Endodermal cell (in vitro differentiated cells): ENCODE data around the gene OXSR1. TPM values are rescaled to one million over a fixed set of nuclear protein-coding genes. Genes with fewer than 3 reads are reported as not detected.
"Not testable (repeated sequence)": the region's sequence is repeated elsewhere in the genome, so short reads cannot be mapped to it uniquely, and the experiment has no call there.

Experiments used
- DNase-seq: peaks from one replicate; pipeline ENCODE4 v3.0.0-alpha.2; 2017
- H3K27ac ChIP-seq: 2 replicates; pipeline ENCODE4 v1.5.1; 2013; ENCODE audit warnings: mild to moderate bottlenecking, low read depth, low read length, moderate library complexity
- H3K27me3 ChIP-seq: 2 replicates; pipeline ENCODE4 v1.6.1; 2013; ENCODE audit warnings: mild to moderate bottlenecking, low read length, moderate library complexity; ENCODE audit not compliant: insufficient read depth, control insufficient read depth, poor library complexity, severe bottlenecking
- H3K36me3 ChIP-seq: 2 replicates; pipeline ENCODE4 v1.7.0; 2013; ENCODE audit warnings: mild to moderate bottlenecking, low read length, moderate library complexity; ENCODE audit not compliant: control insufficient read depth, insufficient read depth
- H3K4me1 ChIP-seq: one replicate; pipeline ENCODE4 v1.7.0; 2013; ENCODE audit warnings: low read length; ENCODE audit not compliant: control insufficient read depth, insufficient read depth
- H3K4me3 ChIP-seq: 2 replicates; pipeline ENCODE4 v1.5.1; 2013; ENCODE audit warnings: mild to moderate bottlenecking, low read length, moderate library complexity
- H3K9ac ChIP-seq: 2 replicates; pipeline ENCODE4 v1.6.1; 2013; ENCODE audit warnings: mild to moderate bottlenecking, low read length, moderate library complexity; ENCODE audit not compliant: poor library complexity, severe bottlenecking; ENCODE audit errors: extremely low read depth
- H3K9me3 ChIP-seq: 2 replicates; pipeline ENCODE4 v1.6.1; 2013; ENCODE audit warnings: mild to moderate bottlenecking, low read length, moderate library complexity; ENCODE audit not compliant: control insufficient read depth
- H3K27ac Mint-ChIP-seq: 2 replicates; pipeline ENCODE4 v1.8.0; 2020; ENCODE audit warnings: mixed read lengths
- H3K27me3 Mint-ChIP-seq: 2 replicates; pipeline ENCODE4 v1.8.0; 2021; ENCODE audit warnings: mild to moderate bottlenecking, mixed read lengths; ENCODE audit not compliant: insufficient read depth
- H3K36me3 Mint-ChIP-seq: 2 replicates; pipeline ENCODE4 v1.8.0; 2020; ENCODE audit warnings: low read depth, mixed read lengths
- H3K4me1 Mint-ChIP-seq: 2 replicates; pipeline ENCODE4 v1.8.0; 2020; ENCODE audit warnings: mixed read lengths
- H3K4me3 Mint-ChIP-seq: 2 replicates; pipeline ENCODE4 v1.8.0; 2020; ENCODE audit warnings: mild to moderate bottlenecking, moderate library complexity, mixed read lengths
- H3K9me3 Mint-ChIP-seq: 2 replicates; pipeline ENCODE4 v1.8.0; 2020; ENCODE audit warnings: mild to moderate bottlenecking, mixed read lengths
- WGBS, 2 experiments: methylation state at CpG; one replicate each; pipeline versions ENCODE4 v1.1.5 to v1.1.7; 2013; ENCODE audit warnings: missing lambda C conversion rate in 2 of 2, mixed read lengths in 1 of 2; ENCODE audit not compliant: insufficient coverage in 1 of 2, insufficient read length in 1 of 2; 5-methylcytosine and 5-hydroxymethylcytosine counted together
- total RNA-seq, 2 donors: library from RNA; stranded (reverse); fragmentation: NEBNext Ultra II Directional in 1 of 2; extraction: Animal tissue kit (Norgen Biotek cat#: 25700) in 1 of 2; gene quantifications; 2 replicates in 1 of 2; 3 replicates in 1 of 2; pipeline ENCODE4 v1.2.1, GENCODE V29; 2021
- TF ChIP-seq, protein P1 (sequence below): fragments of 200-600 bp; sonication (generic); conservative IDR thresholded peaks from 2 replicates; pipeline ENCODE4 v1.5.0; 2021; ENCODE audit warnings: antibody characterized with exemption, mild to moderate bottlenecking

The OXSR1 gene
- total RNA-seq, 2 donors from 2014 or later, result 41.9 to 55.5 TPM

DNA sequence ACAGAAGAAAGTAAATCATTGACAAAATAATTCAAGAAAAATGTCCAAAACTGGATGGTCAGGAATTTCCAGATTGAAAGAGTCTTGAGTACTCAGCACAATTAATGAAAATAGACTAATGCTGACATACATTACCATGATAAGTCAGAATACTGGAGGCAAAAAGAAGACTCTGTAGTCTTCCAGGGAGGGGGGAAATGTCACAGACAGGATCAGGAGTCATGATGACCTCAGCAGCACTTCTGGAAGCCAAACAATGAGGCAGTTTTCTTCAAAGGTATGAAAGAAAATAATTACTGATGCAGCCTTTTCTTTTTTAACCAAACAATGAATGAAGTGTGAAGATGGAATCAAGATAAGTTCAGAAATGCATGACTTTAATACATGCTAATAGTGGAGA, 70.1 kb downstream of the OXSR1 start:
- TF ChIP-seq, protein P1, sequence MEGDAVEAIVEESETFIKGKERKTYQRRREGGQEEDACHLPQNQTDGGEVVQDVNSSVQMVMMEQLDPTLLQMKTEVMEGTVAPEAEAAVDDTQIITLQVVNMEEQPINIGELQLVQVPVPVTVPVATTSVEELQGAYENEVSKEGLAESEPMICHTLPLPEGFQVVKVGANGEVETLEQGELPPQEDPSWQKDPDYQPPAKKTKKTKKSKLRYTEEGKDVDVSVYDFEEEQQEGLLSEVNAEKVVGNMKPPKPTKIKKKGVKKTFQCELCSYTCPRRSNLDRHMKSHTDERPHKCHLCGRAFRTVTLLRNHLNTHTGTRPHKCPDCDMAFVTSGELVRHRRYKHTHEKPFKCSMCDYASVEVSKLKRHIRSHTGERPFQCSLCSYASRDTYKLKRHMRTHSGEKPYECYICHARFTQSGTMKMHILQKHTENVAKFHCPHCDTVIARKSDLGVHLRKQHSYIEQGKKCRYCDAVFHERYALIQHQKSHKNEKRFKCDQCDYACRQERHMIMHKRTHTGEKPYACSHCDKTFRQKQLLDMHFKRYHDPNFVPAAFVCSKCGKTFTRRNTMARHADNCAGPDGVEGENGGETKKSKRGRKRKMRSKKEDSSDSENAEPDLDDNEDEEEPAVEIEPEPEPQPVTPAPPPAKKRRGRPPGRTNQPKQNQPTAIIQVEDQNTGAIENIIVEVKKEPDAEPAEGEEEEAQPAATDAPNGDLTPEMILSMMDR, result no peak
- Mint-ChIP-seq H3K4me3 (no peak overlapping the region), H3K4me1 (no peaks in the 10 kb centered on the region), H3K27ac (no peak overlapping the region), H3K27me3 (no peaks in the 10 kb centered on the region), H3K36me3 (peaks cover 77% of the 10 kb centered on the region), H3K9me3 (peaks cover 6% of the 10 kb centered on the region)
- no peak for DNase-seq
- no peaks in the 10 kb centered on the region for H3K4me1 ChIP-seq
- H3K27ac ChIP-seq, result no peak overlapping the region
- no peaks in the 10 kb centered on the region for H3K27me3 ChIP-seq
- H3K9ac ChIP-seq, result no peak overlapping the region
- H3K4me3 ChIP-seq, result no peak overlapping the region
- H3K36me3 ChIP-seq, result peaks cover 84% of the 10 kb centered on the region
- peaks cover 26% of the 10 kb centered on the region for H3K9me3 ChIP-seq

DNA sequence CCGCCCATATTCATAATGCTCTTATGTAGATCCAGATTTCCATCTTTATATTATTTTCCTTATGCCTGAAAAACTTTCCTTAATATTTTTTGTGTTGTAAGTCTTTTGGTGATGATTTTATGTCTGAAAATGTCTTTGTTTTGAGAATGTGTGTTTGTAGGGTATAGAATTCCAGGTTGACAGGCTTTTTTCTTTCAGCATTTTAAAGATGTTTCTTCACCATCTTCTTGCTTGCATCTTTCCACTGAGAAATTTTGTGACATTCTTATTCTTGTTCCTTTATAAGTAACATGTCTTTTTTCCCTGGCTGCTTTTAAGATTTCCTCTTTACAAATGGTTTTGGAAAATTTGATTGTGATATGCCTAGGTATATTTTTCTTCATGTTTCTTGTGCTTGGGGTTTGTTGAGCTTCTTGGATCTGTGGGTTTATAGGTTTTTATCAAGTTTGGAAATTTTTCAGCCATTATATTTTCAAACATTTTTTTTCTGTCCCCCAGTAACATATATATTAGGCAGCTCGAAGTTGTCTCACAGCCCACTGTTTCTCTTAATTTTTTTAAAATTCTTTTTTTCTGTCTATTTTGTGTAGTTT, 73.2 kb downstream of the OXSR1 start:
- peaks cover 6% of the 10 kb centered on the region for H3K9me3 Mint-ChIP-seq
- no peak overlapping the region for H3K27ac Mint-ChIP-seq
- peaks cover 69% of the 10 kb centered on the region for H3K36me3 Mint-ChIP-seq
- H3K27me3 Mint-ChIP-seq, result no peaks in the 10 kb centered on the region
- 100% methylated on average over 2 of the region's 2 CpGs; no CpG with 5 or more reads in 1 of the 2 experiments for WGBS, 2 experiments
- Histone ChIP-seq H3K9ac (no peak overlapping the region), H3K4me3 (no peak overlapping the region), H3K36me3 (peaks cover 88% of the 10 kb centered on the region), H3K4me1 (no peaks in the 10 kb centered on the region), H3K27me3 (no peaks in the 10 kb centered on the region), H3K27ac (no peak overlapping the region), H3K9me3 (peaks cover 26% of the 10 kb centered on the region)
- H3K4me1 Mint-ChIP-seq, result no peaks in the 10 kb centered on the region
- H3K4me3 Mint-ChIP-seq, result no peak overlapping the region
- TF ChIP-seq, protein P1, result no peak
- no peak for DNase-seq

DNA sequence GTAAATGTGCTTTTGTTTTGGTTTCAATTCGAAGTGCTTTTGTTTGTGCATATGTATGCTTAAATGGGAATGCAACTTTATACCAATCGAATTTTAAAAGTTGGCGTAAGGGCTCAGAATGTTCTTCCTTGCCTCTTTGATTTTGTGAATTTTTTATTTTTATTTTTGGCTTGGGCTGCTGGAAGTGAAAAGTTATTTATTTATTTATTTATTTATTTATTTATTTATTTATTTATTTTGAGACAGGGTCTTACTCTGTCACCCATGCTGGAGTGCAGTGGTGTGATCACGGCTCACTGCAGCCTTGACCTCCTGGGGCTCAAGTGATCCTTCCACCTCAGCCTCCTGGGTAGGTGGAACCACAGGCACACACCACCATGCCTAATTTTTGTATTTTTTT, 77.5 kb downstream of the OXSR1 start:
- not testable (repeated sequence) for H3K4me3 ChIP-seq, H3K27ac Mint-ChIP-seq, DNase-seq, H3K9ac ChIP-seq, H3K4me1 Mint-ChIP-seq, H3K27me3 Mint-ChIP-seq, H3K9me3 Mint-ChIP-seq, H3K27me3 ChIP-seq, H3K4me3 Mint-ChIP-seq, H3K4me1 ChIP-seq, H3K27ac ChIP-seq
- 98 to 100% methylated on average over 1 to 4 of the region's 4 CpGs for WGBS, 2 experiments
- H3K36me3 Mint-ChIP-seq, result peaks cover 54% of the 10 kb centered on the region
- Histone ChIP-seq H3K36me3 (peaks cover 72% of the 10 kb centered on the region), H3K9me3 (peaks cover 17% of the 10 kb centered on the region)

DNA sequence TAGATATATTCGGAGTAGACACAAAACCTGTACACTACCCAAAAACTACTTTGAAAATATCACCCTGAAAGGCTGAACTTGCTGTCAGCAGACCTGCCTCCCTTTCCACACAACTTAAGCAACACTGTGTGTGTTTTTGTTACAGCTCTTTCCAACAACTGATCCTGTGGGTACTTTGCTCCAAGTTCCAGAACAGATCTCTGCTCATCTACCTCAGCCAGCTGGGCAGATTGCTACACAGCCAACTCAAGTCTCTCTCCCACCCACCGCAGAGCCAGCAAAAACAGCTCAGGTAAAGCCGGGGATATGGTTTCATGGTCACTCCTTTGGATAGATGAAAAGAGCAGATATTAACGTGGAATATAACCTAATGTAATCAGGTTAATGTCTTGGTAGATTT, 80.6 kb downstream of the OXSR1 start:
- 94 to 95% methylated on average over 3 to 4 of the region's 4 CpGs for WGBS, 2 experiments
- H3K4me1 ChIP-seq, result no peaks in the 10 kb centered on the region
- no peak overlapping the region for H3K27ac ChIP-seq
- TF ChIP-seq, protein P1, result no peak
- H3K9me3 ChIP-seq, result no peaks in the 10 kb centered on the region
- H3K4me3 ChIP-seq, result no peak overlapping the region
- no peaks in the 10 kb centered on the region for H3K4me1 Mint-ChIP-seq
- H3K36me3 Mint-ChIP-seq, result peaks cover 43% of the 10 kb centered on the region
- H3K27ac Mint-ChIP-seq, result peak overlapping the region; percentile 6
- no peak overlapping the region for H3K9ac ChIP-seq
- peaks cover 68% of the 10 kb centered on the region for H3K36me3 ChIP-seq
- H3K4me3 Mint-ChIP-seq, result no peak overlapping the region
- no peaks in the 10 kb centered on the region for H3K27me3 ChIP-seq
- no peaks in the 10 kb centered on the region for H3K27me3 Mint-ChIP-seq
- DNase-seq, result no peak
- H3K9me3 Mint-ChIP-seq, result no peaks in the 10 kb centered on the region
